A673 (cell line): ENCODE data around the gene PLCG2.

ENCODE experiments used
- EZH2 ChIP-seq: fragments of 200-600 bp; sonication (generic); IDR thresholded peaks from 2 replicates; pipeline ENCODE4 v1.6.1; 2017; ENCODE audit warnings: borderline replicate concordance, low read depth, mild to moderate bottlenecking, mixed read lengths, antibody characterized with exemption, low read length; ENCODE audit not compliant: poor library complexity, severe bottlenecking
- TF ChIP-seq, protein P1 (sequence below): fragments of 300-800, 200-600 bp; sonication (generic); conservative IDR thresholded peaks from 2 replicates; pipeline ENCODE4 v1.5.1; 2017; ENCODE audit warnings: low read depth, mild to moderate bottlenecking, antibody characterized with exemption, low read length, moderate library complexity, mixed read lengths

- TF ChIP-seq EZH2 = no peak
- TF ChIP-seq, protein P1, sequence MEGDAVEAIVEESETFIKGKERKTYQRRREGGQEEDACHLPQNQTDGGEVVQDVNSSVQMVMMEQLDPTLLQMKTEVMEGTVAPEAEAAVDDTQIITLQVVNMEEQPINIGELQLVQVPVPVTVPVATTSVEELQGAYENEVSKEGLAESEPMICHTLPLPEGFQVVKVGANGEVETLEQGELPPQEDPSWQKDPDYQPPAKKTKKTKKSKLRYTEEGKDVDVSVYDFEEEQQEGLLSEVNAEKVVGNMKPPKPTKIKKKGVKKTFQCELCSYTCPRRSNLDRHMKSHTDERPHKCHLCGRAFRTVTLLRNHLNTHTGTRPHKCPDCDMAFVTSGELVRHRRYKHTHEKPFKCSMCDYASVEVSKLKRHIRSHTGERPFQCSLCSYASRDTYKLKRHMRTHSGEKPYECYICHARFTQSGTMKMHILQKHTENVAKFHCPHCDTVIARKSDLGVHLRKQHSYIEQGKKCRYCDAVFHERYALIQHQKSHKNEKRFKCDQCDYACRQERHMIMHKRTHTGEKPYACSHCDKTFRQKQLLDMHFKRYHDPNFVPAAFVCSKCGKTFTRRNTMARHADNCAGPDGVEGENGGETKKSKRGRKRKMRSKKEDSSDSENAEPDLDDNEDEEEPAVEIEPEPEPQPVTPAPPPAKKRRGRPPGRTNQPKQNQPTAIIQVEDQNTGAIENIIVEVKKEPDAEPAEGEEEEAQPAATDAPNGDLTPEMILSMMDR = no peak
Measured at GRCh38 chr16:81937305-81938038, 158.4 kb downstream of the PLCG2 start.
